CMK (cell line): ENCODE data around the gene MTMR12.

Source experiments
- DNase-seq: peaks from one replicate; pipeline ENCODE4 v3.0.0-alpha.2; 2010; ENCODE audit warnings: low read depth

Gene MTMR12

DNA sequence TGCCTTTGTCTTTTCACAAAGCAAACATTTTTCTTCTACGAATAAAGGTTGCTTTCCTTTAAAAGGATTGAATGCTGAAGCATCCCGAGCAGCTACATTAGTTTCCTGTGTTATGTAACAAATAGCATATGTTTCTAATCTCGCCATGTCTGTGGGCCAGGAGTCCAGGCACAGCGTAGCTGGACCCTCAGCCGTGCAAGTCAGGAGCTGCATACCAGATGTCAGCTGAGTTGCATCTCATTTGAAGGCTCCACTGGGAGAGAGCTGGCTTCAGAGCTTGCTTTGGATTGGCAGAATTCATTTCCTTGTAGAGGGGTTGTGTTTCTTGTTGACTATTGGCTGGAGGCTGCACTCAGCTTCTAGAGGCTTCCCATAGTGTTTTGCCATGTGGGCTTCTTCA lies 122.6 kb downstream of the MTMR12 start:
- DNase-seq = no peak

DNA sequence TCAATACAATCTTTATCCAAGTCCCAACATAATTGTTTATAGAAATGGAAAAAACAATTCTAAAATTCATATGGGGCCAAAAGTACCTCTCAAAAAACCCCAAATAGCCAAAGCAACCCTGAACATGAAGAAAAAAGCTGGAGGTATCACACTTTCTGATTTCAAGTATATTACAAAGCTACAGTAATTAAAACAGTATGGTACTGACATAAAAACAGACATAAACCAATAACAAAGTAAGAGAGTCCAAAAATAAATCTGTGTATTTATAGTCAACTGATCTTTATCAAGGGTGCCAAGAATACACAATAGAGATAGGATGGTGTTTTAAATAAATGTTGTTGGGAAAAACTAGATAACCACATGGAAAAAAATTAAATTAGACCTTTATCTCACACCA lies 125.1 kb downstream of the MTMR12 start:
- DNase-seq = no peak

GRCh38 chr5:32182463-32183063 lies 130.2 kb downstream of the MTMR12 start:
- no peak for DNase-seq
